ENCODE results near the gene TRIM9.

DNA sequence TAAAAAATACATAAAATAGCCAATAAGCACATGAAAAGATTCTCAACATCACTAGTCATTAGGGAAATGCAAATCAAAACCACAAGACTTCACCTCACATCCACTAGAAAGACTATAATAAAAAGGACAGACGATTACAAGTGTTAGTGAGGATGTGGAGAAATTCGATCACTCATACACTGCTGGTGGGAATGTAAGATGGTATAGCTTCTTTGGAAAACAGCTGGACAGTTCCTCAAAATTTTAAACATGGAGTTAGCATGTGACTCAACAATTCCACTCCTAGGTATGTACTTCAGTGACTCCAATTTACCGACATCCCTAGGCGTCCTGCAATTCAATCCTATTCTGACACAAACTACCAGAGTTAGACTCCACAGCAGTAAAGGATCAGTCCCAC lies 13.7 kb downstream of the TRIM9 start:
- TF ChIP-seq, protein P1, sequence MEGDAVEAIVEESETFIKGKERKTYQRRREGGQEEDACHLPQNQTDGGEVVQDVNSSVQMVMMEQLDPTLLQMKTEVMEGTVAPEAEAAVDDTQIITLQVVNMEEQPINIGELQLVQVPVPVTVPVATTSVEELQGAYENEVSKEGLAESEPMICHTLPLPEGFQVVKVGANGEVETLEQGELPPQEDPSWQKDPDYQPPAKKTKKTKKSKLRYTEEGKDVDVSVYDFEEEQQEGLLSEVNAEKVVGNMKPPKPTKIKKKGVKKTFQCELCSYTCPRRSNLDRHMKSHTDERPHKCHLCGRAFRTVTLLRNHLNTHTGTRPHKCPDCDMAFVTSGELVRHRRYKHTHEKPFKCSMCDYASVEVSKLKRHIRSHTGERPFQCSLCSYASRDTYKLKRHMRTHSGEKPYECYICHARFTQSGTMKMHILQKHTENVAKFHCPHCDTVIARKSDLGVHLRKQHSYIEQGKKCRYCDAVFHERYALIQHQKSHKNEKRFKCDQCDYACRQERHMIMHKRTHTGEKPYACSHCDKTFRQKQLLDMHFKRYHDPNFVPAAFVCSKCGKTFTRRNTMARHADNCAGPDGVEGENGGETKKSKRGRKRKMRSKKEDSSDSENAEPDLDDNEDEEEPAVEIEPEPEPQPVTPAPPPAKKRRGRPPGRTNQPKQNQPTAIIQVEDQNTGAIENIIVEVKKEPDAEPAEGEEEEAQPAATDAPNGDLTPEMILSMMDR (conservative IDR thresholded peaks at IDR 0.05 in 1 of 2, IDR thresholded peaks at IDR 0.05 in 1 of 2; ENCODE audit: extremely low read depth in 1 of 2, insufficient read depth in 1 of 2, low read depth in 1 of 2, low read length in 2 of 2), result no peak
- TF ChIP-seq EZH2 (IDR thresholded peaks at IDR 0.05; ENCODE audit: borderline replicate concordance, low read length), result no peak

Data from mammary epithelial cell (primary cell).